Skin of body (tissue), 2 donors: ENCODE results near the gene TXNDC2. TPM values are rescaled to one million over a fixed set of nuclear protein-coding genes. Genes with fewer than 3 reads are reported as not detected.

Source experiments
- DNase-seq: peaks from one replicate; lab custom pipeline; 2025; lab: John Stamatoyannopoulos, UW
- total RNA-seq: library from RNA; depleted of rRNA; stranded (reverse); fragments of >200 nt; gene quantifications from one replicate; pipeline ENCODE4 v1.2.3, GENCODE V29; 2014

The TXNDC2 gene
- total RNA-seq, 1 donor from 2014 or later: not detected

- DNase-seq: no peak
Observed at GRCh38 chr18:9913151-9913525, 27.4 kb downstream of the TXNDC2 start.

GRCh38 chr18:9913526-9914333 is 28.0 kb downstream of the TXNDC2 start, which contains the start of gene VAPA:
Gene VAPA (plus strand): TSS chr18:9914016. CDS start chr18:9914257, 241 bp downstream.
- DNase-seq: peak; percentile 98

- DNase-seq: no peak
Observed at GRCh38 chr18:9914334-9914583, 28.5 kb downstream of the TXNDC2 start.

- peak; percentile 28 for DNase-seq
Observed at GRCh38 chr18:9914584-9915290, 29.0 kb downstream of the TXNDC2 start.

GRCh38 chr18:9915291-9916076 is 29.7 kb downstream of the TXNDC2 start:
- no peak for DNase-seq

GRCh38 chr18:9916077-9916639 is 30.4 kb downstream of the TXNDC2 start:
- DNase-seq: no peak

- DNase-seq: no peak
Observed at GRCh38 chr18:9916808-9917207, 31.0 kb downstream of the TXNDC2 start.

GRCh38 chr18:9918016-9918680 is 32.4 kb downstream of the TXNDC2 start:
- DNase-seq: peak; percentile 11

GRCh38 chr18:9919564-9920232 is 33.9 kb downstream of the TXNDC2 start:
- DNase-seq: no peak

GRCh38 chr18:9922592-9923311 is 37.0 kb downstream of the TXNDC2 start:
- no peak for DNase-seq

GRCh38 chr18:9924371-9924943 is 38.7 kb downstream of the TXNDC2 start:
- no peak for DNase-seq

GRCh38 chr18:9925369-9925768 is 39.6 kb downstream of the TXNDC2 start:
- no peak for DNase-seq

- DNase-seq: no peak
Observed at GRCh38 chr18:9925795-9926194, 40.0 kb downstream of the TXNDC2 start.

GRCh38 chr18:9926223-9926894 is 40.6 kb downstream of the TXNDC2 start:
- no peak for DNase-seq

- no peak for DNase-seq
Observed at GRCh38 chr18:9926977-9927376, 41.2 kb downstream of the TXNDC2 start.

GRCh38 chr18:9927392-9928063 is 41.8 kb downstream of the TXNDC2 start:
- DNase-seq: no peak

- DNase-seq: no peak
Observed at GRCh38 chr18:9928646-9929259, 43.0 kb downstream of the TXNDC2 start.

GRCh38 chr18:9930299-9930884 is 44.6 kb downstream of the TXNDC2 start:
- DNase-seq: no peak
